Activated T-helper 1 cell treated with anti-CD3 and anti-CD28 coated beads, Interleukin-2, amount 50 U/mL, for 16 hours (primary cell): ENCODE data around the gene SLC12A1.
"Not testable (repeated sequence)": the region's sequence is repeated elsewhere in the genome, so short reads cannot be mapped to it uniquely, and the experiment has no call there.

Source experiments
- DNase-seq, 2 donors: peaks; one replicate each; pipeline ENCODE4 v3.0.0-alpha.2; 2020; ENCODE audit warnings: low read depth in 1 of 2, low spot score in 1 of 2

SLC12A1 gene

DNA sequence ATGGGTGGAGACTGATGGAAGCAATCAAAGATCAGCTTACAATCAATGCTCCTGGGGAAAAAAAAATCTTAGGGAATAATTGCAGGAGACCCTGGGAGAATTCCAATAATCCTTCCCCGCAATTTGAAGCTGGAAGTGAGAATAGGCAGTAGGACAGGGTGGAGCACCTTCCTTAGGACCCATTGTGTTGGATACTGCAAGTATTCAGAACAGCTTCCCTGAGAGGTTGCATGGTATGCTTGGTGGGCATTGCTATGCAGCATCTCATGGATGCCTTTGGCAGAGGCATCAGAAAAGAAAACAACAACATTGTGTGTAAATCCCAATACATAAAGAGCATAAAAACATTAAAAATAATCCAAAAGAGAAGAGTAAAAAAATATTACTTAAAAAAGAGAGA is 100.5 kb downstream of the SLC12A1 start:
- DNase-seq, result no peak

DNA sequence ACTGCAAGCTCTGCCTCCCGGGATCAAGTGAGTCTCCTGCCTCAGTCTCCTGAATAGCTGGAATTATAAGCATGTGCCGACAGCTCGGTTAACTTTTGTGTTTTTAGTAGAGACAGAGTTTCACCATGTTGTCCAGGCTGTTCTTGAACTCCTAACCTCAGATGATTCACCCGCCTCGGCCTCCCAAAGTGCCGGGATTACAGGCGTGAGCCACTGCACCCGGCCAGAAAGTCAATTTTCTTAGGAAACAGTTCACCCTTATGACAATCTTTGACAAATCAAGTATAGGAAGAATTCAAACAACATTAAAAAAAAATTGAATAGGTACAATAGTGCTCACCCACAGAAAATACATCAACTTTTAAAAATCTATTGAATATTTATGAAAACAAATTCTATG is 101.5 kb downstream of the SLC12A1 start:
- no peak for DNase-seq

GRCh38 chr15:48309740-48310139 is 103.6 kb downstream of the SLC12A1 start:
- no peak for DNase-seq

GRCh38 chr15:48313216-48313615 is 107.1 kb downstream of the SLC12A1 start:
- no peak for DNase-seq

DNA sequence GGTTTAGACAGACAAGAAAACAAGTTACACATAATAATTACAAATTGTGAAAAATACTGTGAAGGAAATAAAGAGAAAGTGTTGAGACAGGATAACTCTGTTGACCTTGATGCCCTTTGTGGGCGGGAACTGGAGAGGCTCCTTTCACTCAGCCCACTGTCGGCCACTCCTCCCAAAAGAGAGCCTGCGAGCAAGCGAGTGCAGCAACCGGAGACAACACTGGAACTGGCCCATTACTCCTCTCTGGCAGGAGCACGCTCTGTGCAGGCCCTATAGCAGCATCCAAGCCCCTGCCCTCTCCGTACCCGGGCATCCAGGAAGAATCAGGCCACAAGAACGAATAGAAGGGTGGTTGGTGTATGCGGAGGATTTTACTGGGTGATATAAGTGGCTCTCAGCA is 108.9 kb downstream of the SLC12A1 start:
- DNase-seq, result no peak

GRCh38 chr15:48317221-48317620 is 111.1 kb downstream of the SLC12A1 start:
- no peak for DNase-seq

DNA sequence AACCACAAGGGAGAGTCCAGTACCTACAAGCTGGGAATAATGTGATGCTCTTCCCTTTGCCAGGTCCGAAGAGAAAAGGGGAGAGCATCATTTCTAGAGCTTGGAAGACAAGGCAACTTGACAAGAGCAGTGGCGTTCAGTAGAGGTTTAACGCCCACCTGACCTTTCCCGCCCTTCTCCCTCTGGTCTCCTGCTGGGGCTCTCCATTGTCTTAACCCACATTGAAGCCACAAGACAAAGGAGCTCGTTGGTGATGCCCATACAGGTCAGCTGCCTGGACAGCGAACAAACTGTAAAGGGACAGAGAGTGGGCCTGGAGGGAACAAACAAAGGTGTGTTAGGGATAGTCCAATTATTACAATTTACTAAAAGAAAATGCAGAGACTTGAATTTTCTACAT is 112.0 kb downstream of the SLC12A1 start:
- no peak for DNase-seq

DNA sequence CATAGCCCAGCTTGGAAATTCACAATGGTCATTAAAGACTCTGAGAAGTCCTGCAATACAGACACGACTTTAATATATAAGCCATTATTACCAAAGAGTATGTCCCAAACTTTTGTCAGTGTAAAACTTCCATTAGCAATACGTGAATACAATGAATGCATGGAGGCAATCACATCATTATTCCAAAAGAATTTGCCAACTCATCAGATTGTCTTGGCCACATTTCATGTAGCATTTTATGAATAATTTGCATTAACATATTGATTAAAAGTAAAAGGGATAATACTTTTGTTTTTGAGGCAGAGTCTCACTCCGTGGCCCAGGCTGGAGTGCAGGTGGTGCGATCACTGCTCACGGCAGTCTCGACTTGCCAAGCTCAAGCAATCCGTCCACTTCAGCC is 117.2 kb downstream of the SLC12A1 start:
- DNase-seq, result no peak

DNA sequence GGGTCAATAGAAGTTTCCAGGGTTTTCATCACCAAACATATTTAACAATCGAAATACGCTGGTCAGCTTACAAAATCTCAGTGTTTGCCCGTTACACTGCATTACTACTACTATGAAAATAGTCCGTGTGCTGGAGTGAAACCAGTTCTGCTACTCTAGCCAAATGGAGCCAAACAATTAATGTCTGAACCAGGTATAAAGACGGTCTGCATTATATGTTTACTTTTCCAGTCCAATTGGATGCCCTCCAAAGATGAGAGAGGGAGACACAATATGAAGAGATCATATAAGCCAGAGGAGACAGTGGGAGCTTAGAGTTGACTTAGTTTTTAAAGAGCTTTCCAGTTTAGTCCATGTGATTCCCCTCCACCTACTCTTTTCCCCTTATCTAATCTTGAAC is 118.8 kb downstream of the SLC12A1 start:
- DNase-seq, result no peak

DNA sequence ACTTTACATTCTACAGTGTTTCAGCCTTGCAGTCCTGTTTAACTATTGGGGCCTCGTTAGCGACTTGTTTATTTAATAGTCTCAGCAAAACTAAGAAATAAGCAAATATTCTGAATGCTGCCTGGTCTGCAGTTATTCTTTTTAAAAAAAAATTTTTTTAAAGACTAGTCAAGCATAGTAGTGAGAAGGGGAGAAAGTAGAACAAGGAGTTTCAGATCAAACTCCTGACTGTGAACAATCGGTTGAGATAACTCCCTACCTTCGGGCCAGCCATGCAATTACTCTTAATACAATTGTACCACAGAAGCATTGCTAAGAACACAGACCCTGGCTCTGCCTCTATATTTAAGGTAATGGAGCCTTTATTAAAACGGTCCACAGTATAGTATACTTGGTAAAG is 119.3 kb downstream of the SLC12A1 start:
- no peak for DNase-seq

DNA sequence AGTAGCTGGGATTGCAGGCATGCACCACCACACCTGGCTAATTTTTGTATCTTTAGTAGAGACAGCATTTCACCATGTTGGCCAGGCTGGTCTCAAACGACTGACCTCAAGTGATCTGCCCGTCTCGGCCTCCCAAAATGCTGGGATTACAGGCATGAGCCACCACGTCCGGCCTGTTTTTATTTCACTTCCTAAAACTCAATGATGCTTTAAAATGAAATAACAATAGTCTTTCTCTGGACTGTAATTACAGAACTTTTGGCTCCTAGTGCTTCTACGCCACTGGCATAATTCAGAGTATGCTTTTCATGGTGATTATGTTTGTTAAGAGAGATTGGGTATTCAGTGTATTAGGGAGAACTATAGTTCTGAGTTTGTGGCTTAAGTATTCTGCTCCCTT is 120.1 kb downstream of the SLC12A1 start:
- DNase-seq, result not testable (repeated sequence)

GRCh38 chr15:48330105-48330785 is 124.1 kb downstream of the SLC12A1 start:
- DNase-seq, result no peak

- DNase-seq, result peak; percentile 69 to 70
Observed at GRCh38 chr15:48330855-48331795, 125.0 kb downstream of the SLC12A1 start, which contains the start of gene DUT. Gene DUT, plus strand, starts transcription at chr15:48331429. Its CDS starts 87 bp downstream, at chr15:48331516.

DNA sequence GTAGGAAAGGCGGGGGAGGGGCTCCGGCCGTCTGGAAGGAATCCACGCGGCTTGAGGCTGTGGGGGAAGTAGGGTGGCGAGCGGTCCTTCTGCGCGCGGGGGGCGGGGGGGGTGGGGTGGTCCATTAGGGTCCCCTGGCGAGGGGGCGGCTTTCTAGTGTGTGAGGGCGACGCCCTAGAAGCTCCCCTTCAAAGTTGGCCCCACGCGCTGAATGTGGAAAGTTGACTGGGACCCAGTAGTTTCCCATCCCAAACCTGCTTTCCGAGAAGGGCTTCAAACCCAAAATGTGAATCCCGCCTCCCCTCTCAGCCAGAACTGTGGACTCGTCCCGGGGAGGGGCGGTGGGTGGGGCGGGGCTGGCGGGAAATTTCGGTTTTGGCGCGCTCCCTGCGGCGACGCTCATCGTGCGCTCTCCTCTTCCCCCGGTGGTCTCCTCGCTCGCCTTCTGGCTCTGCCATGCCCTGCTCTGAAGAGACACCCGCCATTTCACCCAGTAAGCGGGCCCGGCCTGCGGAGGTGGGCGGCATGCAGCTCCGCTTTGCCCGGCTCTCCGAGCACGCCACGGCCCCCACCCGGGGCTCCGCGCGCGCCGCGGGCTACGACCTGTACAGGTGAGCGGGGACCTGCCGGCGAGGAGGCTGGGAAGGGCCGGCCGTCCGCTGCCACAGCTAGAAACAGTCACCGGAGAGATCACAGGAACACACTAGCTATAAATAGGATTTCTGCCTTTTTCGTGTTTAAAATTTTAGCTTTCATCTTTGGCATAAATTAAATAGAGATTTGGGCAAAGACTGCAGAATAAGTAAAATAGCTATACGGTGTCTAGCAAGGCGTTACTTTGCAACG is 125.9 kb downstream of the SLC12A1 start:
- DNase-seq, result peak; percentile 51 to 52

GRCh38 chr15:48332642-48333034 is 126.5 kb downstream of the SLC12A1 start:
- DNase-seq, result no peak

- no peak for DNase-seq
Observed at GRCh38 chr15:48333540-48333939, 127.4 kb downstream of the SLC12A1 start.

DNA sequence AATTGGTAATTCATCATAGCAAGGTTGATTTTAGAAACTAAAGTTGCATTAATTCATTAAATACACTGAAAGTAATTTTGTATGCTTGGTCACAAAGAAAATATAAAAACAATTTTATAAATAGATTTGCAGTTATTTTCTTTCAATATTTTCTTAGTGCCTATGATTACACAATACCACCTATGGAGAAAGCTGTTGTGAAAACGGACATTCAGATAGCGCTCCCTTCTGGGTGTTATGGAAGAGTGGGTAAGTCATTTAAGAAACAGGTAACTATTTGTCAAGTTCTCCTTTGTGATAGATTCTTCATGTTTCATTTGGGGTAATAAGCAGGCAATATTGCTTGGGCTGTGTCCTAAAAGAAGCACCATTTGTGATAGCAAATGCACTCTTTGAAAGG is 128.2 kb downstream of the SLC12A1 start:
- DNase-seq, result no peak

GRCh38 chr15:48336940-48337339 is 130.8 kb downstream of the SLC12A1 start:
- no peak for DNase-seq

- DNase-seq, result no peak
Observed at GRCh38 chr15:48337607-48338006, 131.5 kb downstream of the SLC12A1 start.

DNA sequence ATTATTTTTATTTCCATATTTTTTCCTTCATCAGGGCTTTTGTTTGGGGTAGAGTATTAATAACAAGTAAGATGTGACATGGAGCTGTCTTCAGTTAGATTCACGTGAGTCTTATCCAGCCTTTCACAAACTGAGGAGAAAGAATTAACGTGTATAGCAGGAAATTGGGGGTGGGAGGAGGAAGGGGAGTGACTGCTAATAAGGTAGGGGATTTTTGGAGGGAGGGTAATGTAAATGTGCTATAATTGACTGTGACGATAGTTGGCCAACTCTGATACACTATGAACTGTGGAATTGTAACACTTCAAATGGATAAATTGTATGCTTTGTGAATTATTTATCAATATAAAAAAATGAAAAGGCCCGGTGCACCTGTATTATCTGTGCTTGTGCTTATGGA is 134.0 kb downstream of the SLC12A1 start:
- no peak for DNase-seq

DNA sequence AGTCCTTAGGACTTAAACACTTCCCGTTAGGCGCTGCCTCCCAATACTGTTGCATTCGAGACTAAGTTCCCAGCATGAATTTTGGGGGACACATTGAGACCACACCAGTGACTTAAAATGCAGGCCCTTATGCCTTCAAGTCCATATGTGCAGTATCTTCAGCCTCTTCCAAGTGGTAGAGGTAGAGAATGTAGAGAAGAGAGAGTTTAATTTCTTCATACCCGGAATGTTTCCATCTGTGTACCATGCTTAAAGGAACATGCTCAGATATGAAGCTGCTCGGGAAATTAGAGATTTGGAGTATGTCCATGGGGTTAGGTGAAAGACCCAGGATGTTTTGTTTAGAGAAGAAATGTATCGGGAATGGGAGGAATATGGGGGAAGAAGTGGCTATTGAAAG is 137.8 kb downstream of the SLC12A1 start:
- no peak for DNase-seq
